ENCODE data around the gene LIFR.

LIFR gene

GRCh38 chr5:38465061-38465460, 91.4 kb downstream of the LIFR start:
- no peak for DNase-seq

DNA sequence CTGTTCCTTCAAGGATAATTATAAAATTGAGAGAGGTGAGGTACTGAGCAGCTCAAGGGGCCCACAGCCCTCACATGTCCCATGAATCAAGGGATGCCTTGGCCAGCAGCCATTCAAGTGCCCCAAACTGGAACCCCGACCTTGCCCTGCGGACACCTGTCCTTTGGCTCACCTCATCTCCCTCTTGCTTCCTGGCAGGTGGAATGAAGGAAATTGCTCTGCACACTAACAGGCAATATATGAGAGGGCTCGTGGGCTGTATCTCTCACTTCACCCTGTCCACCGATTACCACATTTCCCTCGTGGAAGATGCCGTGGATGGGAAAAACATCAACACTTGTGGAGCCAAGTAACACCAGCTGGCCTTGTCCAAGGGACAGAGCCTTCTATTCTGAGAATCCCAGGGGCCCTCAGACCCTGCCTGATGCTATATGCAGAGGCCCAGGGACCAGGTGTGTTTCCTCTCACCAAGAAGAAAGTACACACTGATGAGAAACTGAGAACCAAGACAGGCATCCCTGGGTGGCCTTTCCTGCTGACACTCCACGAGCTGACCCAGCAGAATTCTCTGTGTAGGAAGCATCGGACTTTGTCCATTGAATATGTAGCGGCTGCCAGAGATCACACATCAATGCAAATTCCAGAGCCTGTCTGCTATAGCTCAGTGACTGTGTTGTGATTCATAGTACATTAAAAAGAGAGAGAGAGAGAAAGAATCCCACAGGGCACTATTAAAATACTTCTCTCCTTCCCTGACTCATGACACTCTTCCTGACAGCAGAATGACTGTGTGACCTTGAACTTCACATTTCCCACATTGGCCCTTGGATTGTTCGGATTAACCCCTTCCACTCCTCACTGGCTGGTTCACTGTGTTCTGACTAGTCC, 92.6 kb downstream of the LIFR start:
- no peak for DNase-seq

GRCh38 chr5:38462976-38463633, 93.3 kb downstream of the LIFR start:
- no peak for DNase-seq

- no peak for DNase-seq
These were observed 98.3 kb downstream of the LIFR start for GRCh38 chr5:38458174-38458573.

GRCh38 chr5:38456657-38457399, 99.6 kb downstream of the LIFR start:
- DNase-seq, result no peak

GRCh38 chr5:38455796-38456330, 100.6 kb downstream of the LIFR start:
- DNase-seq, result no peak

- DNase-seq, result no peak
These were observed 102.5 kb downstream of the LIFR start for GRCh38 chr5:38453921-38454320.

- DNase-seq, result no peak
These were observed 102.9 kb downstream of the LIFR start for GRCh38 chr5:38453506-38453905.

GRCh38 chr5:38452201-38452600, 104.2 kb downstream of the LIFR start:
- no peak for DNase-seq

GRCh38 chr5:38451074-38451725, 105.2 kb downstream of the LIFR start:
- DNase-seq, result no peak

GRCh38 chr5:38450627-38451026, 105.8 kb downstream of the LIFR start:
- DNase-seq, result no peak

GRCh38 chr5:38448568-38449350, 107.7 kb downstream of the LIFR start:
- no peak for DNase-seq

- no peak for DNase-seq
These were observed 108.7 kb downstream of the LIFR start for GRCh38 chr5:38447786-38448185.

GRCh38 chr5:38447056-38447455, 109.4 kb downstream of the LIFR start:
- DNase-seq, result no peak

GRCh38 chr5:38446029-38446522, 110.4 kb downstream of the LIFR start:
- no peak for DNase-seq

DNA sequence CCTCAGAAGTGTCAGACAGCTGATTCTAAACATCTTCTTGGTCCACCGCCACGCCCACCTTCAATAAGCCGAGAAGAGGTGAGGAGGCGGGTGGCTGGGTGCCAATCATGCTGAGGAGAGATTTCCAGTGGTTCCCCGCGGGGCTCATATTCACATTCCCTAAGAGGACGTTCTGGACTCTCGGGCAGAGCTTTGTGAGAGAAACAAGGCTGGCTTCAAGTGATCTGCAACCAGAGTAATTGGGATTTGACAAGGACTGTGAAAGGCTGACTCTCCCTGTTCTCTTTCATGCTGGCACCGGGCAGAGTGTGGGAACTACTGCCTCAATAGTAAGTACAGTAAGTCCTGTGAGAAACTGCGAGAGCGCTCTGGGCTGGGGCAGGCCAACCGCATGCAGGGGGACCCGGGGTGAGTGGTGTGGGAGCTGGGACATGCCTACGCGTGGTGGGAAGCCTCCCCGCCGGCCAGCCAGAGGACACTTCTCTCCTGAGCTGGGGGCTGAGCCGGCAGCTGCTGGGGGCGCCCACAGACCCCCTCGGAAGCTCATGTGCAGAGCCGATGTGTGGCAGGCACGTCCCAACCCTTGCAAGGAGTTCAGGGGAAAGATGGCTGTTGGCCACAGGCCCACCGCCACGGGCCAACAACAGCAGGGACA, 110.9 kb downstream of the LIFR start:
- no peak for DNase-seq

DNA sequence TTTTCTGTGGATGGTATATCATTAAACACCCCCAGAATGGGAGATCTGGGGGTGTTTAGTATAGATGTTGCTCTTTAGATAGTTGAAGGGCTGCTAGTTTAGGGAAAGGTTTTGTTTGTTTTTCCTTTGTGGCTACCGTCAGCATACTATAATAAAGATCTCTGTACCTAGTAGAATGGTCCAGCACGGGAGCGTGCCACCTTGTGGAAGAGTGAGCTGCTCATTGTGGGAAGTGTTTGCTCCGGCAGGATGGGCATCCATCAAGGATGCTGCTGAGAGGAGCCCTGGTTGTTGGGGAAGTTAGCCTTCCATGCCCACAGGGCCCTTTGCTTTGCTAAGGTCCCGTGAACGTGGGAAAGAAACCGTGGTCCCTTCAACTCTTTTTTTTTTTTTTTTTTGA, 113.1 kb downstream of the LIFR start:
- no peak for DNase-seq

DNA sequence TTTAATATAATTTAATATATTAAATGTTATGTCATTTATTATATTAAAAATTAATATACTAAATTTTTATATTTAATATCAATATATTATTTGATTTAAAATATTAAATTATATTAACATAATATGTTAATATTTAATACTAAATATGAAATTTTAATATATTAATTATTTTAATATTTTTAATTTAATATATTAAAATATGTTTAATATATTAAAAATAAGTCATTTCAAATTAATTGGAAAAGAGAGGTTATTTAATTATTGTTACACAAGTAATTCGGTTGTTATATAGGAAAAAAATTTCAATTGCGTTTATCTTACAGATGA, 114.2 kb downstream of the LIFR start:
- DNase-seq, result no peak

DNA sequence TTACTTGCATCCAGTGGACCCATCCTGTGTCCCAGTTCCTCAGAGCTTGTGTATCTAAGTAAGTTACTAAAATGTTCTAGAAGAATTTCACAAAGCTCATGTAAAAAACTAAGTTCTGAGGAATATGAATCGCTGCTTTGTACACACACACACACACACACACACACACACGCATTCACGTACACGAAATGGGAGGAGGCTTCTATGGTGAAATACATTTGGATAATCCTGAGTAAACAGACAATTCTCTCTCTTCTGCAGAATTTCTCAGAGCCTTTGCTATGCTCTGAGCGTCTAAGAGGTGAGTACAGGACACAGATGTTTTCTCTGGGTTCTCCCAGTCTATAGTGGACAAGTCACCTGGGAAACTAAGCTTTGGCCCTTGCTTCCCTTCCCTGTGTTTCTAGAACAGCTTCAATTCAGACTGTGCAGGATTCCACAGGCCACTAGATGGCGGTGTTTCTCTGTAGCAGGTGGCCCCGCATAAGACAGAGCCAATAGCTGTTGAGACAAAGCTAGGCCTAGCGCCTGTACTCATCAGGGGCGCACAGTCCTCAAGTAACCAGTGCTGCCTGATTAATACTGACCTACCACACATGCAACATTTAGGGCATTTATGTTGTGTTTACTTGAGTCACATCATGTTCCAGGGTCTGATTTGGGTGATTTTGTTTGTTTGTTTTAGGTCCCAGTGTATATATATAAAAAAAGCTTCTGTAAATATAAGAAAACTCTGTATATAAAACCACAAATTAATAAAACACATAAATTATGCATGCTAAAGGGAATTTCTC, 114.8 kb downstream of the LIFR start:
- no peak for DNase-seq

DNA sequence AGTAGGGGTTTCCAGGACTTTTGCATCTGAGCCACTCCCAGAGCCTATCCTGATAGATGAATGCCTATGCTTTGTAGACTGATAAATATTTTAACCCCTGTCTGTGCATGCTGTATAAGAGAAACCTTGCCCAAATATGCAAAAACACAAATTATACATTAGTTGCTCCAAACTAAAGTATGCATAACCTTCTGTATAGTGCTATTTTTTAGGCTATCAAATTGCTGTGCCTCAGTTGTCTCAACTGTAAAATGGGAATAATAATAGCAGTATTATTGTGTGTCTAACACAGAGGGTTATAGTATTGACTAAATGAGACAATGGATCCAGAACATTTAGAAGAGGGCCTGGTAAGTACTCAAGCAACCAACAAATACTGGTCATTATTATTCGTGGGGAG, 117.7 kb downstream of the LIFR start:
- DNase-seq, result no peak

All from cortex of kidney (tissue), 1 donor.